Liver (tissue), 3 donors: ENCODE measurements around the gene TPRKB.

Experiments used
- ATF3 ChIP-seq: IDR thresholded peaks from 2 replicates; pipeline ENCODE4 v1.6.1; 2016; ENCODE audit warnings: antibody characterized with exemption
- CTCF ChIP-seq: fragments of 150-350 bp; IDR thresholded peaks from 2 replicates; pipeline ENCODE4 v1.5.1; 2017; ENCODE audit warnings: improper control_type of control experiment, low read depth, low read length; ENCODE audit not compliant: missing input control
- JUND ChIP-seq, 2 donors: IDR thresholded peaks; 2 replicates each; pipeline ENCODE4 v1.6.1; 2016; ENCODE audit warnings: antibody characterized with exemption in 2 of 2
- donor health status: healthy.
- donor health status: healthy.

DNA sequence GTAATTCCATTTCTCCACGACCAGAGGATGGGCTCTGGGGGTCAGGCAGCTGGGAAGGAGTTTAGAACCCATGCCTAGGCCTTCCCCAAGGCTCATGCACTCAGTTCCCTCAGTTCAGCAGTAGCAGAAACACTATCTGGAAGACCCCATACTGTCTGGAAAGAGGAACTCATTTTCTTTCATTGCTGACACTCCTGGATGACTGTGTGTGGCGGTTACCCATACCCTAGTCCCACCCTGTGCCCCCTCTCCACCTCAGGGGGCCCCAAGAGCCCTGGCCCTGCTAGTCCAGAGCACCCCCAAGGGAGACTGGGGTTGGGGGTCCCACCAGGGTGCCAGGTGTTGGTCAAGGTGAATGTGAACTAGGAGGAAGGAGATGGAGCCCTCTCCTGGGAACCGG, 29.5 kb downstream of the TPRKB start:
- TF ChIP-seq JUND (IDR thresholded peaks at IDR 0.05) (no peak), ATF3 (no peak), CTCF (no peak)
